IMR-90 (cell line): ENCODE data around the gene CFAP58. TPM values are rescaled to one million over a fixed set of nuclear protein-coding genes. Genes with fewer than 3 reads are reported as not detected.

Source experiments
- ATAC-seq: fragments of 200-7000 bp; cut with Tn5 transposase; 2 replicates; pipeline ENCODE4 v1.9.1; 2020; ENCODE audit warnings: low read depth, mild to moderate bottlenecking, moderate library complexity
- BruUV-seq: library from RNA; stranded (reverse); fragments of 400-500 nt; replicated peaks from 2 replicates; lab custom pipeline; 2021; lab: Mats Ljungman, UMichigan
- CTCF ChIA-PET: fragments of 300-600 bp; formaldehyde crosslinking; extraction: SDS; loops from one replicate; lab custom pipeline; 2021; ENCODE audit warnings: antibody characterized with exemption; lab: Yijun Ruan, JAX
- POLR2A ChIA-PET: fragments of 300-600 bp; sonication (Branson Sonifier 250); formaldehyde crosslinking; loops from one replicate; lab custom pipeline; 2022; ENCODE audit warnings: antibody characterized with exemption; ENCODE audit not compliant: unreplicated experiment; lab: Charles Lee
- DNase-seq: peaks from one replicate; pipeline ENCODE4 v3.0.0; 2013
- H2AFZ ChIP-seq: replicated peaks from 2 replicates; pipeline ENCODE3; 2013; ENCODE audit warnings: low read length, mild to moderate bottlenecking; ENCODE audit not compliant: poor library complexity
- H2AK5ac ChIP-seq: 2 replicates; pipeline ENCODE4 v1.6.1; 2013; ENCODE audit warnings: low read depth, low read length, inconsistent platforms
- H2AK9ac ChIP-seq: replicated peaks from 2 replicates; pipeline ENCODE3; 2013; ENCODE audit warnings: mild to moderate bottlenecking, low read depth, low read length, moderate library complexity; ENCODE audit not compliant: poor library complexity
- H2BK120ac ChIP-seq: 2 replicates; pipeline ENCODE4 v1.6.1; 2013; ENCODE audit warnings: low read depth, low read length, inconsistent platforms
- H2BK15ac ChIP-seq: 3 replicates; pipeline ENCODE4 v1.6.1; 2013; ENCODE audit warnings: low read depth, low read length, inconsistent platforms
- H2BK20ac ChIP-seq: 2 replicates; pipeline ENCODE4 v1.6.1; 2013; ENCODE audit warnings: low read depth, mild to moderate bottlenecking, inconsistent platforms, low read length, moderate library complexity
- H2BK5ac ChIP-seq: 2 replicates; pipeline ENCODE4 v1.6.1; 2013; ENCODE audit warnings: mild to moderate bottlenecking, low read depth, low read length, inconsistent platforms; ENCODE audit not compliant: poor library complexity, severe bottlenecking
- H3K14ac ChIP-seq: replicated peaks from 2 replicates; pipeline ENCODE4 v1.6.1; 2013; ENCODE audit warnings: low read depth, low read length, inconsistent platforms
- H3K18ac ChIP-seq: 2 replicates; pipeline ENCODE4 v1.6.1; 2013; ENCODE audit warnings: low read depth, low read length, control low read depth
- H3K23ac ChIP-seq: 2 replicates; pipeline ENCODE4 v1.6.1; 2013; ENCODE audit warnings: low read depth, low read length, inconsistent platforms
- H3K27ac ChIP-seq: 2 replicates; pipeline ENCODE4 v1.5.1; 2013; ENCODE audit warnings: mild to moderate bottlenecking, control low read depth, low read length; ENCODE audit not compliant: insufficient read depth
- H3K27me3 ChIP-seq: 2 replicates; pipeline ENCODE4 v1.6.1; 2013; ENCODE audit warnings: low read length; ENCODE audit not compliant: control insufficient read depth, insufficient read depth
- H3K36me3 ChIP-seq: 2 replicates; pipeline ENCODE4 v1.6.1; 2013; ENCODE audit warnings: low read length, mixed read lengths; ENCODE audit not compliant: control insufficient read depth, insufficient read depth
- H3K4ac ChIP-seq: 2 replicates; pipeline ENCODE4 v1.6.1; 2013; ENCODE audit warnings: low read depth, low read length, inconsistent platforms
- H3K4me1 ChIP-seq: 2 replicates; pipeline ENCODE4 v1.6.1; 2013; ENCODE audit warnings: low read length, mixed read lengths; ENCODE audit not compliant: control insufficient read depth, insufficient read depth
- H3K4me2 ChIP-seq: 2 replicates; pipeline ENCODE4 v1.6.1; 2013; ENCODE audit warnings: low read depth, mild to moderate bottlenecking, control low read depth, low read length, moderate library complexity
- H3K4me3 ChIP-seq: 2 replicates; pipeline ENCODE4 v1.5.1; 2013; ENCODE audit warnings: low read depth, mild to moderate bottlenecking, control low read depth, low read length, moderate library complexity; ENCODE audit not compliant: insufficient read depth
- H3K56ac ChIP-seq: 2 replicates; pipeline ENCODE4 v1.6.1; 2013; ENCODE audit warnings: low read length, inconsistent platforms; ENCODE audit not compliant: insufficient read depth; ENCODE audit errors: extremely low read depth
- H3K79me1 ChIP-seq, 2 experiments: 2 replicates each; pipeline ENCODE4 v1.6.1; 2013; ENCODE audit warnings: low read length in 2 of 2, inconsistent platforms in 1 of 2, low read depth in 1 of 2
- H3K9ac ChIP-seq: 2 replicates; pipeline ENCODE4 v1.6.1; 2013; ENCODE audit warnings: low read depth, low read length, control low read depth
- H3K9me1 ChIP-seq: 2 replicates; pipeline ENCODE4 v1.6.1; 2013; ENCODE audit warnings: low read length, inconsistent platforms; ENCODE audit not compliant: insufficient read depth
- H3K9me3 ChIP-seq: 2 replicates; pipeline ENCODE4 v1.6.1; 2013; ENCODE audit warnings: low read length; ENCODE audit not compliant: control insufficient read depth, insufficient read depth
- H4K20me1 ChIP-seq: 2 replicates; pipeline ENCODE4 v1.6.1; 2013; ENCODE audit warnings: low read length, inconsistent platforms; ENCODE audit not compliant: insufficient read depth
- H4K5ac ChIP-seq: 2 replicates; pipeline ENCODE4 v1.6.1; 2013; ENCODE audit warnings: mild to moderate bottlenecking, low read depth, low read length, control low read depth
- H4K8ac ChIP-seq, 2 experiments: 2 replicates each; pipeline ENCODE4 v1.6.1; 2013; ENCODE audit warnings: low read depth in 2 of 2, low read length in 2 of 2, control low read depth in 1 of 2, inconsistent platforms in 1 of 2
- H4K91ac ChIP-seq: 2 replicates; pipeline ENCODE4 v1.6.1; 2013; ENCODE audit warnings: low read depth, low read length, inconsistent platforms; ENCODE audit not compliant: insufficient read depth
- CEBPB ChIP-seq: IDR thresholded peaks from 2 replicates; pipeline ENCODE4 v1.6.1; 2012; ENCODE audit warnings: low read depth, low read length, improper control_type of control experiment
- NFE2L2 ChIP-seq: fragments of 150-350 bp; IDR thresholded peaks from 2 replicates; pipeline ENCODE4 v1.6.1; 2016; ENCODE audit warnings: low read depth, mild to moderate bottlenecking, low read length
- POLR2A ChIP-seq: IDR thresholded peaks from 2 replicates; pipeline ENCODE4 v1.6.1; 2012; ENCODE audit warnings: mild to moderate bottlenecking, low read depth, low read length
- RFX5 ChIP-seq: IDR thresholded peaks from 2 replicates; pipeline ENCODE4 v1.8.0; 2012; ENCODE audit warnings: low read depth, mild to moderate bottlenecking, low read length, moderate library complexity
- USF2 ChIP-seq: fragments of 150-350 bp; IDR thresholded peaks from 2 replicates; pipeline ENCODE4 v1.6.1; 2017; ENCODE audit warnings: mild to moderate bottlenecking, antibody characterized with exemption, low read length, low read depth
- WGBS, 2 experiments: methylation state at CpG; one replicate each; pipeline versions ENCODE4 v1.1.5 to v1.1.7; 2013; ENCODE audit warnings: missing lambda C conversion rate in 2 of 2; ENCODE audit not compliant: insufficient read length in 1 of 2; ENCODE audit errors: extremely low coverage in 2 of 2; 5-methylcytosine and 5-hydroxymethylcytosine counted together
- dilution Hi-C: fragments of 300-500 bp; cut with HindIII; formaldehyde crosslinking; loops from one replicate; pipeline ENCODE4 v1.14.3; 2018; ENCODE audit warnings: low sequenced_read_pairs; ENCODE audit not compliant: unreplicated experiment
- in situ Hi-C: fragments of 300-500 bp; cut with MboI; formaldehyde crosslinking; loops from 3 replicates; pipeline ENCODE4 v1.14.3; 2019; ENCODE audit warnings: low sequenced_read_pairs, inconsistent platforms, mixed read lengths
- intact Hi-C: fragments of 100-400 bp; cut with micrococcal nuclease; formaldehyde crosslinking; loops from 2 replicates; pipeline ENCODE4 v1.10.0; 2022
- polyA plus RNA-seq, 3 experiments: library from polyadenylated mRNA; depleted of rRNA; stranded (reverse); fragments of >200 nt; gene quantifications; 2 replicates each; pipeline ENCODE4 v1.2.3, GENCODE V29; 2012; ENCODE audit warnings: low replicate concordance in 1 of 3
- total RNA-seq: library from RNA; depleted of rRNA; stranded (reverse); fragments of >200 nt; gene quantifications from 2 replicates; pipeline ENCODE4 v1.2.3, GENCODE V29; 2012

Gene CFAP58
- total and polyA plus RNA-seq, 2 of the 4 experiments (the other 2 are of a cell fraction): 0.36 to 0.72 TPM

GRCh38 chr10:104323085-104323484, 30.5 kb upstream of the CFAP58 start:
- ATAC-seq (no peak), DNase-seq (no peak)
- no peak overlapping the region for H3K4me2 ChIP-seq
- H2AK9ac ChIP-seq: peak overlapping the region; percentile 38
- TF ChIP-seq RFX5 (no peak), CEBPB (no peak), NFE2L2 (no peak), POLR2A (no peak), USF2 (no peak)
- no peak overlapping the region for H2BK5ac ChIP-seq
- ChIA-PET CTCF (no interaction called here), POLR2A (no interaction called here)
- no TSS peak for BruUV-seq
- dilution Hi-C loops: no loop called here
- 0 out of 2 replicates have a peak overlapping the region, but pooled peaks have one; percentile 40 for H3K14ac ChIP-seq
- H3K36me3 ChIP-seq: no peaks in the 10 kb centered on the region; the same call in 1 of the 2 replicates
- H3K4ac ChIP-seq: no peak overlapping the region
- in situ Hi-C loops: no loop called here
- intact Hi-C loops: no loop called here
- no peaks in the 10 kb centered on the region for H3K9me3 ChIP-seq
- H2BK120ac ChIP-seq: no peak overlapping the region
- H4K8ac ChIP-seq: no peak overlapping the region
- peaks cover 69% of the 10 kb centered on the region for H3K9me1 ChIP-seq
- peak overlapping the region; percentile 56; the same call in 1 of the 2 replicates for H3K23ac ChIP-seq
- H3K27ac ChIP-seq: no peak overlapping the region
- peaks cover 44% of the 10 kb centered on the region for H3K4me1 ChIP-seq
- WGBS, 2 experiments: 67% methylated on average over 1 of the region's 1 CpG; no CpG with 5 or more reads in 1 of the 2 experiments
- H4K5ac ChIP-seq: no peak overlapping the region
- no peak overlapping the region for H3K18ac ChIP-seq
- H3K27me3 ChIP-seq: no peaks in the 10 kb centered on the region
- no peak overlapping the region for H2AFZ ChIP-seq
- peaks cover 4 to 90% of the 10 kb centered on the region in 2 experiments; a peak in 2 of 4 replicates for H3K79me1 ChIP-seq
- H3K9ac ChIP-seq: no peak overlapping the region
- peaks cover 99% of the 10 kb centered on the region for H4K20me1 ChIP-seq
- H2BK15ac ChIP-seq: no peak overlapping the region
- H2BK20ac ChIP-seq: no peak overlapping the region
- no peak overlapping the region for H3K4me3 ChIP-seq
- H3K56ac ChIP-seq: no peak overlapping the region
- H2AK5ac ChIP-seq: no peak overlapping the region
- H4K91ac ChIP-seq: no peak overlapping the region
